ENCODE data around the gene PEX14.

GRCh38 chr1:10634428-10635084, 159.8 kb downstream of the PEX14 start:
- TF ChIP-seq ZFP3 (CRISPR knock-in tag; IDR thresholded peaks at IDR 0.05) = no peak
- no peak for TF ChIP-seq PPARA (CRISPR knock-in tag; IDR thresholded peaks at IDR 0.05; ENCODE audit: borderline replicate concordance)
- TF ChIP-seq ZC3H10 (CRISPR knock-in tag; IDR thresholded peaks at IDR 0.05) = no peak
- TF ChIP-seq, protein P1, sequence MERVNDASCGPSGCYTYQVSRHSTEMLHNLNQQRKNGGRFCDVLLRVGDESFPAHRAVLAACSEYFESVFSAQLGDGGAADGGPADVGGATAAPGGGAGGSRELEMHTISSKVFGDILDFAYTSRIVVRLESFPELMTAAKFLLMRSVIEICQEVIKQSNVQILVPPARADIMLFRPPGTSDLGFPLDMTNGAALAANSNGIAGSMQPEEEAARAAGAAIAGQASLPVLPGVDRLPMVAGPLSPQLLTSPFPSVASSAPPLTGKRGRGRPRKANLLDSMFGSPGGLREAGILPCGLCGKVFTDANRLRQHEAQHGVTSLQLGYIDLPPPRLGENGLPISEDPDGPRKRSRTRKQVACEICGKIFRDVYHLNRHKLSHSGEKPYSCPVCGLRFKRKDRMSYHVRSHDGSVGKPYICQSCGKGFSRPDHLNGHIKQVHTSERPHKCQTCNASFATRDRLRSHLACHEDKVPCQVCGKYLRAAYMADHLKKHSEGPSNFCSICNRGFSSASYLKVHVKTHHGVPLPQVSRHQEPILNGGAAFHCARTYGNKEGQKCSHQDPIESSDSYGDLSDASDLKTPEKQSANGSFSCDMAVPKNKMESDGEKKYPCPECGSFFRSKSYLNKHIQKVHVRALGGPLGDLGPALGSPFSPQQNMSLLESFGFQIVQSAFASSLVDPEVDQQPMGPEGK (CRISPR knock-in tag; IDR thresholded peaks at IDR 0.05; ENCODE audit: borderline replicate concordance) = no peak
- no peak for TF ChIP-seq GLIS3 (CRISPR knock-in tag; IDR thresholded peaks at IDR 0.05)
- no peak for TF ChIP-seq POU6F1 (CRISPR knock-in tag; IDR thresholded peaks at IDR 0.05; ENCODE audit: borderline replicate concordance, low read depth)
- no peak for TF ChIP-seq ZFP30 (CRISPR knock-in tag; IDR thresholded peaks at IDR 0.05)
- no peak for TF ChIP-seq BACH2 (CRISPR knock-in tag; IDR thresholded peaks at IDR 0.05; ENCODE audit: borderline replicate concordance)

Data from SK-N-SH treated with all-trans-retinoic acid at 6 μM for 48 hours (cell line).